H1 (cell line): ENCODE data around the gene YWHAQ.

Experiments
- JUND ChIP-seq: IDR thresholded peaks from 2 replicates; pipeline ENCODE4 v1.6.1; 2011; ENCODE audit warnings: mild to moderate bottlenecking, improper control_type of control experiment, low read length
- POLR2A ChIP-seq, 2 experiments: IDR thresholded peaks; 1 replicate in 1 of 2; 2 replicates in 1 of 2; pipeline ENCODE4 v1.6.1; 2011; ENCODE audit warnings: low read depth in 2 of 2, low read length in 2 of 2, mild to moderate bottlenecking in 2 of 2; ENCODE audit errors: control extremely low read depth in 1 of 2
- RFX5 ChIP-seq: IDR thresholded peaks from 2 replicates; pipeline ENCODE4 v1.6.1; 2011; ENCODE audit warnings: low read depth, low read length, improper control_type of control experiment, borderline replicate concordance
- RNF2 ChIP-seq: fragments of 200-900, 300-1000 bp; sonication (generic); IDR thresholded peaks from 2 replicates; pipeline ENCODE4 v1.7.1; 2016; ENCODE audit warnings: borderline replicate concordance, low read depth, mild to moderate bottlenecking, antibody characterized with exemption, low read length; ENCODE audit not compliant: poor library complexity, severe bottlenecking; ENCODE audit errors: missing control alignments
- TF ChIP-seq, protein P1 (sequence below), 3 experiments: IDR thresholded peaks; 1 replicate in 2 of 3; 2 replicates in 1 of 3; pipeline versions ENCODE4 v1.5.1 to v1.6.1; 2011; ENCODE audit warnings: low read length in 3 of 3, mild to moderate bottlenecking in 3 of 3, inconsistent platforms in 2 of 3, low read depth in 1 of 3, moderate library complexity in 1 of 3; ENCODE audit not compliant: insufficient read depth in 1 of 3; ENCODE audit errors: control extremely low read depth in 1 of 3

DNA sequence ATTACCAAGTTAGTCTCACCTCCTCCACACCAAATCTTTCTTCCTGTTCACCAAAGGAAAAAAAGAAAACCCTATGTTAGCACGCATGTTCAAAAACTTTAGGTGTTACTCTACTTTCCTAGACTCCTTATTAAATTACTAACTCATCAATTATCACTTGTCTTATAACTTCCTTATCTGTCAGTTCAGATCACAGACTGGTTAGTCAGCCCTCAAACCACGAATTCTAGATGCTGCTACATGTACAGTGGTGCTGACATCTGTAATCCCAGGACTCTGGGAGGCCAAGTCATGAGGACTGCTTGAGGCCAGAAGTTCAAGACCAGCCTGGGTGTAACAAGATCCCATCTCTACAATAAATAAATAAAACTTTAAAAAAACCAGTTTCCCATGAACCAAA lies 3.5 kb downstream of the YWHAQ start:
- TF ChIP-seq RFX5 (no peak), JUND (no peak), POLR2A (IDR thresholded peaks at IDR 0.05; ENCODE audit: control extremely low read depth in 1 of 2, low read depth in 2 of 2, low read length in 2 of 2) (peak in 1 of 2 experiments; percentile 37; a peak in 1 of 3 replicates), RNF2 (no peak)
- TF ChIP-seq, protein P1, sequence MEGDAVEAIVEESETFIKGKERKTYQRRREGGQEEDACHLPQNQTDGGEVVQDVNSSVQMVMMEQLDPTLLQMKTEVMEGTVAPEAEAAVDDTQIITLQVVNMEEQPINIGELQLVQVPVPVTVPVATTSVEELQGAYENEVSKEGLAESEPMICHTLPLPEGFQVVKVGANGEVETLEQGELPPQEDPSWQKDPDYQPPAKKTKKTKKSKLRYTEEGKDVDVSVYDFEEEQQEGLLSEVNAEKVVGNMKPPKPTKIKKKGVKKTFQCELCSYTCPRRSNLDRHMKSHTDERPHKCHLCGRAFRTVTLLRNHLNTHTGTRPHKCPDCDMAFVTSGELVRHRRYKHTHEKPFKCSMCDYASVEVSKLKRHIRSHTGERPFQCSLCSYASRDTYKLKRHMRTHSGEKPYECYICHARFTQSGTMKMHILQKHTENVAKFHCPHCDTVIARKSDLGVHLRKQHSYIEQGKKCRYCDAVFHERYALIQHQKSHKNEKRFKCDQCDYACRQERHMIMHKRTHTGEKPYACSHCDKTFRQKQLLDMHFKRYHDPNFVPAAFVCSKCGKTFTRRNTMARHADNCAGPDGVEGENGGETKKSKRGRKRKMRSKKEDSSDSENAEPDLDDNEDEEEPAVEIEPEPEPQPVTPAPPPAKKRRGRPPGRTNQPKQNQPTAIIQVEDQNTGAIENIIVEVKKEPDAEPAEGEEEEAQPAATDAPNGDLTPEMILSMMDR (IDR thresholded peaks at IDR 0.05; ENCODE audit: control extremely low read depth in 1 of 3, insufficient read depth in 1 of 3, low read depth in 1 of 3, low read length in 3 of 3): no peak
